HEK293T (cell line): ENCODE results near the gene C19orf85.

Source experiments
- ARNT ChIP-seq: fragments of 450-650 bp; IDR thresholded peaks from 2 replicates; pipeline ENCODE4 v1.6.1; 2017; ENCODE audit warnings: mild to moderate bottlenecking
- BHLHE40 ChIP-seq: fragments of 450-650 bp; IDR thresholded peaks from 2 replicates; pipeline ENCODE4 v1.6.1; 2016; ENCODE audit warnings: mild to moderate bottlenecking, moderate library complexity, borderline replicate concordance
- ELF4 ChIP-seq: fragments of 450-650 bp; IDR thresholded peaks from 2 replicates; pipeline ENCODE4 v1.6.1; 2017; ENCODE audit warnings: antibody characterized with exemption
- FOXK2 ChIP-seq: fragments of 450-650 bp; IDR thresholded peaks from 2 replicates; pipeline ENCODE4 v1.6.1; 2016; ENCODE audit warnings: mild to moderate bottlenecking
- FOXM1 ChIP-seq: fragments of 450-650 bp; IDR thresholded peaks from 2 replicates; pipeline ENCODE4 v1.6.1; 2017; ENCODE audit warnings: mild to moderate bottlenecking, borderline replicate concordance
- L3MBTL2 ChIP-seq: fragments of 450-650 bp; conservative IDR thresholded peaks from 2 replicates; pipeline ENCODE4 v1.6.1; 2016; ENCODE audit warnings: mild to moderate bottlenecking
- NFRKB ChIP-seq: fragments of 450-650 bp; IDR thresholded peaks from 2 replicates; pipeline ENCODE4 v1.6.1; 2016; ENCODE audit warnings: mild to moderate bottlenecking, moderate library complexity
- SP1 ChIP-seq: fragments of 450-650 bp; IDR thresholded peaks from 2 replicates; pipeline ENCODE4 v1.6.1; 2017
- SUZ12 ChIP-seq: fragments of 450-650 bp; IDR thresholded peaks from 2 replicates; pipeline ENCODE4 v1.6.1; 2016; ENCODE audit warnings: mild to moderate bottlenecking
- TARDBP ChIP-seq: fragments of 450-650 bp; IDR thresholded peaks from 2 replicates; pipeline ENCODE4 v1.6.1; 2016
- ZNF384 ChIP-seq: fragments of 450-650 bp; IDR thresholded peaks from 2 replicates; pipeline ENCODE4 v1.6.1; 2016

DNA sequence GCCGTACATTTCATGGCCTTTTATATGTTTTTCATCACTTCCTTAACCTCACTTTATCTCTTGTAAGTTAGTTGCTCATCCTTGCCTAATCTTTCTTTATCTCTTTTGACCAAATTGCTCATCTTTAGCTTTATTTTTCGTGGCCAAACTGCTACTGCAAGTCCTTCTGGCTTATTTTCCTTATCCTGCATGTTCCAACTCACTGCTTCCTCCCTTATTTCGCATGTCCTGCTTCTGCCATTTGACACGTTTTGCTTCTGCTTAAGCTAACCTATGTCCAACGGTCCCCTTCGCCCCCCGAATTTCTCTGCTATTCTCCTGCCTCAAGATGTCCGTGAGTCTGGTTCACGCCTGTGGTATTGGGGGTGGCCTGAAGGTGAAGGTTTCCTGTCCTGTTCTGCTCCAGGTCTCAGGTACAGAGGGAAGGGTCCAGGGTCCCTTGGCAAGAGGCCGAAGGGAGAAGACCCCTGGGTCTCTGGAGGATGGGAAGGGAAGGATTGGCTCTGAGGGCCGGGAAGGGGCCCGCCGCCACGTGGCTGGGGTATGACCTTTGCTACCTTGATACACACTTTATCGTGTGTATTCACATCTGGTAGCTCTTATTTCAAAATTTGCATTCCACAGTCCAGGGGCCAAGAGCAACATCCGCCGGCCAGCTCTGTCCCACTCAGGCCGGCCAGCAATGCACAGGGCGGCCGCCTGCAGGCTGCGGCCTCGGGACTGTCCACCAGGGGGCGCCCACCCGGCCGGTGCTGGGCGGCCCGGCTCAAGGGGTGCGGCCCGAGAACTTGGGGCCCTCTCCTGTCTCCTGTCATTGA is 2.9 kb upstream of the C19orf85 start:
- TF ChIP-seq FOXK2, result no peak
- TF ChIP-seq TARDBP, result no peak
- TF ChIP-seq SUZ12, result no peak
- TF ChIP-seq FOXM1, result no peak
- no peak for TF ChIP-seq ELF4
- no peak for TF ChIP-seq L3MBTL2
- TF ChIP-seq BHLHE40, result no peak
- TF ChIP-seq SP1, result no peak
- TF ChIP-seq ARNT, result no peak
- TF ChIP-seq ZNF384, result no peak
- TF ChIP-seq NFRKB, result no peak
